Calu3 (cell line): ENCODE measurements around the gene PER2. TPM values are rescaled to one million over a fixed set of nuclear protein-coding genes. Genes with fewer than 3 reads are reported as not detected.

Experiments
- BruUV-seq: library from RNA; stranded (reverse); fragments of 400-500 nt; replicated peaks from 2 replicates; lab custom pipeline; 2021; lab: Mats Ljungman, UMichigan
- CTCF ChIA-PET: fragments of 300-600 bp; sonication (Branson Sonifier 250); formaldehyde crosslinking; loops from one replicate; lab custom pipeline; 2022; ENCODE audit warnings: antibody characterized with exemption; lab: Charles Lee
- DNase-seq: peaks from one replicate; pipeline ENCODE4 v3.0.0; 2022
- H3K27ac Mint-ChIP-seq: one replicate; pipeline ENCODE4 v1.8.0; 2022; ENCODE audit warnings: mixed read lengths; ENCODE audit not compliant: unreplicated experiment
- H3K27me3 Mint-ChIP-seq: one replicate; pipeline ENCODE4 v1.8.0; 2022; ENCODE audit warnings: mixed read lengths; ENCODE audit not compliant: unreplicated experiment
- H3K36me3 Mint-ChIP-seq: one replicate; pipeline ENCODE4 v1.8.0; 2022; ENCODE audit warnings: mild to moderate bottlenecking, moderate library complexity, mixed read lengths; ENCODE audit not compliant: insufficient read depth, unreplicated experiment
- H3K4me1 Mint-ChIP-seq: one replicate; pipeline ENCODE4 v1.8.0; 2022; ENCODE audit warnings: mild to moderate bottlenecking, low read depth, mixed read lengths; ENCODE audit not compliant: unreplicated experiment
- H3K4me3 Mint-ChIP-seq: one replicate; pipeline ENCODE4 v1.8.0; 2022; ENCODE audit warnings: mild to moderate bottlenecking, low read depth, moderate library complexity, mixed read lengths; ENCODE audit not compliant: unreplicated experiment
- H3K9me3 Mint-ChIP-seq: one replicate; pipeline ENCODE4 v1.8.0; 2022; ENCODE audit warnings: low read depth, mixed read lengths; ENCODE audit not compliant: unreplicated experiment
- CTCF ChIP-seq: fragments of 200-600 bp; IDR thresholded peaks from one replicate; pipeline ENCODE4 v1.8.0; 2022; ENCODE audit warnings: antibody characterized with exemption; ENCODE audit not compliant: unreplicated experiment
- intact Hi-C: fragments of 100-400 bp; cut with micrococcal nuclease; formaldehyde crosslinking; loops from one replicate; pipeline ENCODE4 v1.10.0; 2022; ENCODE audit not compliant: unreplicated experiment
- total RNA-seq: library from RNA; stranded (reverse); gene quantifications from 2 replicates; pipeline ENCODE4 v1.2.3, GENCODE V29; 2022

Gene PER2
- total RNA-seq, 1 experiment from 2014 or later, result 14.0 TPM

GRCh38 chr2:238226698-238227586 lies 61.5 kb downstream of the PER2 start:
- Mint-ChIP-seq H3K4me3 (no peak overlapping the region), H3K27me3 (peaks cover 2% of the 10 kb centered on the region), H3K27ac (no peak overlapping the region), H3K9me3 (no peaks in the 10 kb centered on the region), H3K4me1 (peaks cover 10% of the 10 kb centered on the region), H3K36me3 (peaks cover 15% of the 10 kb centered on the region)
- no TSS peak for BruUV-seq
- no peak for TF ChIP-seq CTCF
- no peak for DNase-seq
- CTCF ChIA-PET, result no interaction called here
- intact Hi-C loops, result no loop called here

- no peak overlapping the region for H3K4me3 Mint-ChIP-seq
- no peaks in the 10 kb centered on the region for H3K9me3 Mint-ChIP-seq
- no peak for TF ChIP-seq CTCF
- H3K27ac Mint-ChIP-seq, result no peak overlapping the region
- intact Hi-C loops, result no loop called here
- no TSS peak for BruUV-seq
- CTCF ChIA-PET, result no interaction called here
- H3K27me3 Mint-ChIP-seq, result no peaks in the 10 kb centered on the region
- H3K4me1 Mint-ChIP-seq, result peaks cover 10% of the 10 kb centered on the region
- H3K36me3 Mint-ChIP-seq, result peaks cover 8% of the 10 kb centered on the region
- DNase-seq, result no peak
Measured at GRCh38 chr2:238225911-238226697, 62.3 kb downstream of the PER2 start.

GRCh38 chr2:238225121-238225520 lies 63.3 kb downstream of the PER2 start:
- CTCF ChIA-PET, result no interaction called here
- no peak for TF ChIP-seq CTCF
- H3K27me3 Mint-ChIP-seq, result no peaks in the 10 kb centered on the region
- H3K27ac Mint-ChIP-seq, result no peak overlapping the region
- peaks cover 1% of the 10 kb centered on the region for H3K4me1 Mint-ChIP-seq
- intact Hi-C loops, result no loop called here
- BruUV-seq, result no TSS peak
- H3K9me3 Mint-ChIP-seq, result no peaks in the 10 kb centered on the region
- H3K36me3 Mint-ChIP-seq, result no peaks in the 10 kb centered on the region
- no peak overlapping the region for H3K4me3 Mint-ChIP-seq
- DNase-seq, result no peak

GRCh38 chr2:238224356-238225035 lies 63.9 kb downstream of the PER2 start:
- no peaks in the 10 kb centered on the region for H3K9me3 Mint-ChIP-seq
- BruUV-seq, result no TSS peak
- no peak for TF ChIP-seq CTCF

More at GRCh38 chr2:238224356-238225035, 63.9 kb downstream of the PER2 start:
- H3K27ac Mint-ChIP-seq, result no peak overlapping the region
- no peaks in the 10 kb centered on the region for H3K36me3 Mint-ChIP-seq
- H3K4me1 Mint-ChIP-seq, result no peaks in the 10 kb centered on the region
- H3K27me3 Mint-ChIP-seq, result no peaks in the 10 kb centered on the region
- intact Hi-C loops, result no loop called here
- no peak for DNase-seq
- no peak overlapping the region for H3K4me3 Mint-ChIP-seq
- CTCF ChIA-PET, result no interaction called here
